SK-N-SH (cell line): ENCODE results near the gene TRIM29. TPM values are rescaled to one million over a fixed set of nuclear protein-coding genes. Genes with fewer than 3 reads are reported as not detected.

Source experiments
- CTCF ChIA-PET: fragments of 300-600, 350-600 bp; formaldehyde crosslinking; extraction: SDS; loops from one replicate; lab custom pipeline; 2021; lab: Yijun Ruan, JAX
- POLR2A ChIA-PET: fragments of 350-600 bp; sonication (Branson Sonifier 250); formaldehyde crosslinking; extraction: SDS; loops from one replicate; lab custom pipeline; 2020; ENCODE audit warnings: antibody characterized with exemption, inconsistent platforms; lab: Yijun Ruan, JAX
- DNase-seq: peaks from one replicate; pipeline ENCODE4 v3.0.0; 2012
- H2AFZ ChIP-seq: fragments of 200-600 bp; sonication (generic); 2 replicates; pipeline ENCODE4 v1.8.1; 2016; ENCODE audit warnings: antibody characterized with exemption, mild to moderate bottlenecking, low read depth
- H3F3A ChIP-seq: fragments of 200-600 bp; sonication (generic); replicated peaks from 2 replicates; pipeline ENCODE3; 2016; ENCODE audit warnings: antibody characterized with exemption, mild to moderate bottlenecking; ENCODE audit not compliant: insufficient read depth
- H3K27ac ChIP-seq, 2 experiments: fragments of 200-500 bp in 1 of 2; fragments of 200-600 bp in 1 of 2; sonication (Bioruptor generic) in 1 of 2; sonication (generic), shearing (Covaris generic) in 1 of 2; 2 replicates each; pipeline versions ENCODE4 v1.5.1 to v1.6.1; 2014 to 2016; ENCODE audit warnings: low read depth in 2 of 2, inconsistent platforms in 1 of 2, low read length in 1 of 2, mild to moderate bottlenecking in 1 of 2, mixed read lengths in 1 of 2
- H3K27me3 ChIP-seq: fragments of 200-600 bp; sonication (generic), shearing (Covaris generic); 2 replicates; pipeline ENCODE4 v1.6.1; 2016; ENCODE audit warnings: mixed run types; ENCODE audit not compliant: insufficient read depth
- H3K36me3 ChIP-seq, 2 experiments: fragments of 200-500 bp in 1 of 2; fragments of 200-600 bp in 1 of 2; sonication (Bioruptor generic) in 1 of 2; sonication (generic) in 1 of 2; replicated peaks in 1 of 2; 2 replicates each; pipeline versions ENCODE3 to v1.5.1; 2014 to 2016; ENCODE audit warnings: low read length in 1 of 2, mild to moderate bottlenecking in 1 of 2; ENCODE audit not compliant: insufficient read depth in 2 of 2, control insufficient read depth in 1 of 2
- H3K4me1 ChIP-seq, 2 experiments: fragments of 200-500 bp in 1 of 2; fragments of 200-600 bp in 1 of 2; sonication (Bioruptor generic) in 1 of 2; sonication (generic), shearing (Covaris generic) in 1 of 2; 2 replicates each; pipeline versions ENCODE4 v1.5.1 to v1.6.1; 2014 to 2016; ENCODE audit warnings: low read depth in 1 of 2, low read length in 1 of 2, mixed run types in 1 of 2; ENCODE audit not compliant: insufficient read depth in 2 of 2, control insufficient read depth in 1 of 2
- H3K4me2 ChIP-seq: fragments of 200-600 bp; sonication (generic), shearing (Covaris generic); 2 replicates; pipeline ENCODE4 v1.6.1; 2017; ENCODE audit warnings: mixed run types
- H3K4me3 ChIP-seq, 2 experiments: fragments of 200-500 bp in 1 of 2; fragments of 200-600 bp in 1 of 2; sonication (Bioruptor generic) in 1 of 2; sonication (generic), shearing (Covaris generic) in 1 of 2; 2 replicates each; pipeline versions ENCODE4 v1.5.1 to v1.8.1; 2014 to 2016; ENCODE audit warnings: low read depth in 2 of 2, inconsistent platforms in 1 of 2, low read length in 1 of 2, mild to moderate bottlenecking in 1 of 2, mixed read lengths in 1 of 2, moderate library complexity in 1 of 2
- H3K79me2 ChIP-seq: fragments of 200-600 bp; sonication (generic); 2 replicates; pipeline ENCODE4 v1.8.1; 2017; ENCODE audit warnings: mild to moderate bottlenecking; ENCODE audit not compliant: insufficient read depth
- H3K9ac ChIP-seq: fragments of 200-600 bp; sonication (generic); 2 replicates; pipeline ENCODE4 v1.6.1; 2017; ENCODE audit warnings: mixed run types
- H3K9me2 ChIP-seq: fragments of 200-600 bp; sonication (generic); 2 replicates; pipeline ENCODE4 v1.6.1; 2017; ENCODE audit warnings: mixed run types
- H3K9me3 ChIP-seq: fragments of 200-600 bp; sonication (generic); 2 replicates; pipeline ENCODE4 v1.6.1; 2017; ENCODE audit warnings: mixed run types, mild to moderate bottlenecking, moderate library complexity
- H4K20me1 ChIP-seq: fragments of 200-600 bp; sonication (generic); 2 replicates; pipeline ENCODE4 v1.6.1; 2017; ENCODE audit warnings: mild to moderate bottlenecking, mixed run types; ENCODE audit not compliant: insufficient read depth
- CHD2 ChIP-seq: fragments of 150-350 bp; IDR thresholded peaks from 2 replicates; pipeline ENCODE4 v1.6.1; 2018; ENCODE audit warnings: low read length; ENCODE audit not compliant: partially characterized antibody
- EP300 ChIP-seq, 2 experiments: IDR thresholded peaks; 2 replicates each; pipeline versions ENCODE4 v1.4.0 to v1.6.1; 2012; ENCODE audit warnings: borderline replicate concordance in 1 of 2, low read depth in 1 of 2, low read length in 1 of 2
- EZH2phosphoT487 ChIP-seq: fragments of 200-600 bp; sonication (generic); IDR thresholded peaks from 2 replicates; pipeline ENCODE4 v1.6.1; 2017; ENCODE audit warnings: low read depth, mixed run types, mild to moderate bottlenecking, antibody characterized with exemption, moderate library complexity, borderline replicate concordance
- FOSL2 ChIP-seq: IDR thresholded peaks from 2 replicates; pipeline ENCODE4 v1.4.0; 2012; ENCODE audit warnings: low read depth, mild to moderate bottlenecking, moderate library complexity, borderline replicate concordance
- FOXJ3 ChIP-seq: sonication (generic); formaldehyde crosslinking; IDR thresholded peaks from 2 replicates; pipeline ENCODE4 v1.5.1; 2020; ENCODE audit warnings: mild to moderate bottlenecking, missing genetic modification reagents
- FOXM1 ChIP-seq: IDR thresholded peaks from 2 replicates; pipeline ENCODE4 v1.4.0; 2012; ENCODE audit warnings: low read depth, mild to moderate bottlenecking
- GABPA ChIP-seq: IDR thresholded peaks from 2 replicates; pipeline ENCODE4 v1.4.0; 2012; ENCODE audit warnings: low read depth, mild to moderate bottlenecking
- MXI1 ChIP-seq: IDR thresholded peaks from 2 replicates; pipeline ENCODE4 v1.6.1; 2012; ENCODE audit warnings: mild to moderate bottlenecking, low read depth, low read length, improper control_type of control experiment
- NFIC ChIP-seq: IDR thresholded peaks from 2 replicates; pipeline ENCODE4 v1.4.0; 2012; ENCODE audit warnings: borderline replicate concordance
- NRF1 ChIP-seq: IDR thresholded peaks from 2 replicates; pipeline ENCODE4 v1.6.1; 2012; ENCODE audit warnings: low read depth, mild to moderate bottlenecking, low read length
- RAD21 ChIP-seq: IDR thresholded peaks from 2 replicates; pipeline ENCODE4 v1.6.1; 2012; ENCODE audit warnings: mild to moderate bottlenecking, low read length
- RCOR1 ChIP-seq: fragments of 150-350 bp; IDR thresholded peaks from 2 replicates; pipeline ENCODE4 v1.6.1; 2017; ENCODE audit warnings: antibody characterized with exemption, low read length
- RXRA ChIP-seq: IDR thresholded peaks from 2 replicates; pipeline ENCODE4 v1.4.0; 2012; ENCODE audit warnings: low read depth, mild to moderate bottlenecking, borderline replicate concordance
- SMC3 ChIP-seq: IDR thresholded peaks from 2 replicates; pipeline ENCODE4 v1.6.1; 2012; ENCODE audit warnings: low read depth, low read length, improper control_type of control experiment
- TAF1 ChIP-seq: IDR thresholded peaks from 2 replicates; pipeline ENCODE4 v1.6.1; 2012; ENCODE audit warnings: low read depth, mild to moderate bottlenecking, low read length, moderate library complexity, borderline replicate concordance
- TCF12 ChIP-seq: IDR thresholded peaks from 2 replicates; pipeline ENCODE4 v1.4.0; 2012
- TEAD4 ChIP-seq: IDR thresholded peaks from 2 replicates; pipeline ENCODE4 v1.4.0; 2012; ENCODE audit warnings: mild to moderate bottlenecking, borderline replicate concordance; ENCODE audit not compliant: insufficient read depth
- WGBS: methylation state at CpG from one replicate; pipeline ENCODE4 v1.1.6; 2017; ENCODE audit warnings: low lambda C conversion rate; 5-methylcytosine and 5-hydroxymethylcytosine counted together
- polyA plus RNA-seq, 3 experiments: library from polyadenylated mRNA; depleted of rRNA; stranded (reverse); fragments of >200 nt; gene quantifications; 2 replicates each; pipeline ENCODE4 v1.2.3, GENCODE V29; 2012
- TF ChIP-seq, protein P1 (sequence below): IDR thresholded peaks from 2 replicates; pipeline ENCODE4; 2012
- TF ChIP-seq, protein P2 (sequence below): IDR thresholded peaks from 2 replicates; pipeline ENCODE4 v1.4.0; 2012; ENCODE audit warnings: low read depth, borderline replicate concordance
- TF ChIP-seq, protein P3 (sequence below): fragments of 150-350 bp; IDR thresholded peaks from 2 replicates; pipeline ENCODE4 v1.6.1; 2017; ENCODE audit warnings: antibody characterized with exemption, low read length, low read depth, borderline replicate concordance
- TF ChIP-seq, protein P4 (sequence below): IDR thresholded peaks from 2 replicates; pipeline ENCODE4 v1.4.0; 2012; ENCODE audit warnings: low read depth
- TF ChIP-seq, protein P5 (sequence below): fragments of 200-600 bp; sonication (generic); IDR thresholded peaks from 2 replicates; pipeline ENCODE4 v1.6.1; 2017; ENCODE audit warnings: antibody characterized with exemption, mild to moderate bottlenecking, moderate library complexity

The TRIM29 gene
- polyA plus RNA-seq, 1 of the 3 experiments (the other 2 are of a cell fraction): 0.03 TPM

DNA sequence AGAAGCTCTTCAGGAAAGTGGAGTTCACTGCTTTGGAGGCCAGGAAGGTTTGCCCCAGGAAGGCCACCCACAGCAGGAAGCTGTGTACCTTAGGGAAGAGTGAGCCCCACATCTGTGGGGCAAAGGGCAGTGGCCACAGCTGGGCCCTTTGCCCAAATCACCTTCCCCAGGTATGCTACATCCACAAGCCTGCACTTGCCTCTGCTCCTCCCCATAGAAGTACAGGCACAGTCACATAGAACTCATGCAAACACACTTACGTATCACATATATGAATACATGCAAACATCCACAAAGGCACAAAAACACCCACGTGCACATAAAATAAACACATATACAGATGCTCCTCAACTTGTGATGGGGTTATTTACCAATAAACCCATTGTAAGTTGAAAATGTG lies 2.1 kb downstream of the TRIM29 start:
- H3K36me3 ChIP-seq: no peaks in the 10 kb centered on the region
- peak; percentile 5 for DNase-seq
- 29% methylated on average over 1 of the region's 2 CpGs for WGBS
- no peaks in the 10 kb centered on the region for H3F3A ChIP-seq
- H3K27me3 ChIP-seq: no peaks in the 10 kb centered on the region; the same call in 1 of the 2 replicates
- POLR2A ChIA-PET: no interaction called here
- H3K79me2 ChIP-seq: no peaks in the 10 kb centered on the region
- H2AFZ ChIP-seq: no peak overlapping the region
- H4K20me1 ChIP-seq: no peaks in the 10 kb centered on the region
- no peak overlapping the region for H3K4me3 ChIP-seq
- H3K27ac ChIP-seq: no peak overlapping the region
- TF ChIP-seq FOXJ3 (CRISPR knock-in tag) (no peak), CHD2 (no peak), FOSL2 (no peak), RXRA (no peak), NRF1 (no peak), TCF12 (no peak), TAF1 (no peak), FOXM1 (no peak)
- TF ChIP-seq, protein P1, sequence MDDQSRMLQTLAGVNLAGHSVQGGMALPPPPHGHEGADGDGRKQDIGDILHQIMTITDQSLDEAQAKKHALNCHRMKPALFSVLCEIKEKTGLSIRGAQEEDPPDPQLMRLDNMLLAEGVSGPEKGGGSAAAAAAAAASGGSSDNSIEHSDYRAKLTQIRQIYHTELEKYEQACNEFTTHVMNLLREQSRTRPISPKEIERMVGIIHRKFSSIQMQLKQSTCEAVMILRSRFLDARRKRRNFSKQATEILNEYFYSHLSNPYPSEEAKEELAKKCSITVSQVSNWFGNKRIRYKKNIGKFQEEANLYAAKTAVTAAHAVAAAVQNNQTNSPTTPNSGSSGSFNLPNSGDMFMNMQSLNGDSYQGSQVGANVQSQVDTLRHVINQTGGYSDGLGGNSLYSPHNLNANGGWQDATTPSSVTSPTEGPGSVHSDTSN: no peak
- TF ChIP-seq, all 33 proteins: peak for 0
- Histone ChIP-seq H3K4me2 (no peak overlapping the region), H3K9me3 (no peaks in the 10 kb centered on the region), H3K9me2 (no peaks in the 10 kb centered on the region), H3K4me1 (peaks cover 0 to 31% of the 10 kb centered on the region in 2 experiments; a peak in 1 of 4 replicates), H3K9ac (no peak overlapping the region)
- CTCF ChIA-PET: interaction anchor here (1.8 to 3.5 kb wide), 3 partner anchors 28 to 164 kb away, joined by 5 to 18 read pairs (median 6); no protein-coding TSS in a partner anchor

DNA sequence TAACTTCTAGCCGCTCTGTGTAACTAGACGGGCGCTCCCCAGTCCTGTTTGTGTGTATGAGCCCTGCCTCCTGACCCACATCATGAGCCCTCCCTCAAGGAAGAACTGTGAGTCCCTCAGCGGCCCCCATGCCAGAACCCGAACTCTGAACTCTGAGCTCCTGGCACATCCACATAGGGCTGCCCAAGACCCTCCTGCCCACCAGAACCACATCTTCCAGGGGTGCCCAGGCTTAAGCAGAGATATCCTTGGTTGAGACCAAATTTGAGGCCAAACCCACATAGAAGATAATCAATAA lies 3.0 kb downstream of the TRIM29 start:
- H3K4me3 ChIP-seq: no peak overlapping the region
- no peak for DNase-seq
- no peaks in the 10 kb centered on the region for H3K79me2 ChIP-seq
- H3K27ac ChIP-seq: no peak overlapping the region
- no peaks in the 10 kb centered on the region for H4K20me1 ChIP-seq
- H3K4me1 ChIP-seq: peaks cover 0 to 31% of the 10 kb centered on the region in 2 experiments; a peak in 1 of 4 replicates
- 22% methylated on average over 2 of the region's 5 CpGs for WGBS
- H3K36me3 ChIP-seq: no peaks in the 10 kb centered on the region
- ChIA-PET CTCF (interaction anchor here (1.8 to 3.5 kb wide), 3 partner anchors 27 to 165 kb away, joined by 5 to 18 read pairs (median 6); no protein-coding TSS in a partner anchor), POLR2A (no interaction called here)
- H3K4me2 ChIP-seq: no peak overlapping the region
- H3K9me3 ChIP-seq: no peaks in the 10 kb centered on the region
- H3K9ac ChIP-seq: no peak overlapping the region
- H3K27me3 ChIP-seq: no peaks in the 10 kb centered on the region; the same call in 1 of the 2 replicates
- TF ChIP-seq TEAD4: no peak
- TF ChIP-seq TCF12: no peak
- TF ChIP-seq, protein P2, sequence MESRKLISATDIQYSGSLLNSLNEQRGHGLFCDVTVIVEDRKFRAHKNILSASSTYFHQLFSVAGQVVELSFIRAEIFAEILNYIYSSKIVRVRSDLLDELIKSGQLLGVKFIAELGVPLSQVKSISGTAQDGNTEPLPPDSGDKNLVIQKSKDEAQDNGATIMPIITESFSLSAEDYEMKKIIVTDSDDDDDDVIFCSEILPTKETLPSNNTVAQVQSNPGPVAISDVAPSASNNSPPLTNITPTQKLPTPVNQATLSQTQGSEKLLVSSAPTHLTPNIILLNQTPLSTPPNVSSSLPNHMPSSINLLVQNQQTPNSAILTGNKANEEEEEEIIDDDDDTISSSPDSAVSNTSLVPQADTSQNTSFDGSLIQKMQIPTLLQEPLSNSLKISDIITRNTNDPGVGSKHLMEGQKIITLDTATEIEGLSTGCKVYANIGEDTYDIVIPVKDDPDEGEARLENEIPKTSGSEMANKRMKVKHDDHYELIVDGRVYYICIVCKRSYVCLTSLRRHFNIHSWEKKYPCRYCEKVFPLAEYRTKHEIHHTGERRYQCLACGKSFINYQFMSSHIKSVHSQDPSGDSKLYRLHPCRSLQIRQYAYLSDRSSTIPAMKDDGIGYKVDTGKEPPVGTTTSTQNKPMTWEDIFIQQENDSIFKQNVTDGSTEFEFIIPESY: no peak
- TF ChIP-seq SMC3: no peak
- TF ChIP-seq, protein P3, sequence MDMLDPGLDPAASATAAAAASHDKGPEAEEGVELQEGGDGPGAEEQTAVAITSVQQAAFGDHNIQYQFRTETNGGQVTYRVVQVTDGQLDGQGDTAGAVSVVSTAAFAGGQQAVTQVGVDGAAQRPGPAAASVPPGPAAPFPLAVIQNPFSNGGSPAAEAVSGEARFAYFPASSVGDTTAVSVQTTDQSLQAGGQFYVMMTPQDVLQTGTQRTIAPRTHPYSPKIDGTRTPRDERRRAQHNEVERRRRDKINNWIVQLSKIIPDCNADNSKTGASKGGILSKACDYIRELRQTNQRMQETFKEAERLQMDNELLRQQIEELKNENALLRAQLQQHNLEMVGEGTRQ: no peak
- TF ChIP-seq, protein P4, sequence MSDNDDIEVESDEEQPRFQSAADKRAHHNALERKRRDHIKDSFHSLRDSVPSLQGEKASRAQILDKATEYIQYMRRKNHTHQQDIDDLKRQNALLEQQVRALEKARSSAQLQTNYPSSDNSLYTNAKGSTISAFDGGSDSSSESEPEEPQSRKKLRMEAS: no peak
- TF ChIP-seq, protein P5, sequence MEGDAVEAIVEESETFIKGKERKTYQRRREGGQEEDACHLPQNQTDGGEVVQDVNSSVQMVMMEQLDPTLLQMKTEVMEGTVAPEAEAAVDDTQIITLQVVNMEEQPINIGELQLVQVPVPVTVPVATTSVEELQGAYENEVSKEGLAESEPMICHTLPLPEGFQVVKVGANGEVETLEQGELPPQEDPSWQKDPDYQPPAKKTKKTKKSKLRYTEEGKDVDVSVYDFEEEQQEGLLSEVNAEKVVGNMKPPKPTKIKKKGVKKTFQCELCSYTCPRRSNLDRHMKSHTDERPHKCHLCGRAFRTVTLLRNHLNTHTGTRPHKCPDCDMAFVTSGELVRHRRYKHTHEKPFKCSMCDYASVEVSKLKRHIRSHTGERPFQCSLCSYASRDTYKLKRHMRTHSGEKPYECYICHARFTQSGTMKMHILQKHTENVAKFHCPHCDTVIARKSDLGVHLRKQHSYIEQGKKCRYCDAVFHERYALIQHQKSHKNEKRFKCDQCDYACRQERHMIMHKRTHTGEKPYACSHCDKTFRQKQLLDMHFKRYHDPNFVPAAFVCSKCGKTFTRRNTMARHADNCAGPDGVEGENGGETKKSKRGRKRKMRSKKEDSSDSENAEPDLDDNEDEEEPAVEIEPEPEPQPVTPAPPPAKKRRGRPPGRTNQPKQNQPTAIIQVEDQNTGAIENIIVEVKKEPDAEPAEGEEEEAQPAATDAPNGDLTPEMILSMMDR: no peak
- no peak for TF ChIP-seq EP300 (IDR thresholded peaks at IDR 0.05; ENCODE audit: borderline replicate concordance in 1 of 2, low read depth in 1 of 2, low read length in 1 of 2)
- no peak for TF ChIP-seq RAD21
- TF ChIP-seq NFIC: no peak
- TF ChIP-seq RCOR1: no peak
- TF ChIP-seq EZH2phosphoT487: no peak
- TF ChIP-seq, protein P1: no peak
- TF ChIP-seq GABPA: no peak
- no peak for TF ChIP-seq FOSL2
- TF ChIP-seq MXI1: no peak
- no peaks in the 10 kb centered on the region for H3F3A ChIP-seq
- H2AFZ ChIP-seq: no peak overlapping the region
- no peaks in the 10 kb centered on the region for H3K9me2 ChIP-seq
